ENCODE data around the gene PCDH18. TPM values are rescaled to one million over a fixed set of nuclear protein-coding genes. Genes with fewer than 3 reads are reported as not detected.
"Not testable (repeated sequence)": the region's sequence is repeated elsewhere in the genome, so short reads cannot be mapped to it uniquely, and the experiment has no call there.

PCDH18 gene
- total RNA-seq, 4 donors from 2014 or later, result 4.1 to 11.5 (median 6.8) TPM

- Histone ChIP-seq H3K27me3 (no peaks in the 10 kb centered on the region), H3K4me1 (peaks cover 5% of the 10 kb centered on the region), H3K4me3 (no peak overlapping the region), H3K36me3 (peaks cover 7% of the 10 kb centered on the region), H3K27ac (no peak overlapping the region), H3K9me3 (no peaks in the 10 kb centered on the region)
- no peak for DNase-seq (ENCODE audit: low spot score in 2 of 2)
- no peak for TF ChIP-seq EP300 (IDR thresholded peaks at IDR 0.05)
- TF ChIP-seq POLR2AphosphoS5 (IDR thresholded peaks at IDR 0.05), result no peak
- no peak for TF ChIP-seq POLR2A (IDR thresholded peaks at IDR 0.05)
- no peak for TF ChIP-seq CTCF (IDR thresholded peaks at IDR 0.05)
- 79% methylated on average over 1 of the region's 1 CpG for WGBS
These were observed 9.0 kb downstream of the PCDH18 start for GRCh38 chr4:137523329-137523728.

GRCh38 chr4:137521053-137521452 lies 11.2 kb downstream of the PCDH18 start:
- TF ChIP-seq EP300 (IDR thresholded peaks at IDR 0.05), result no peak
- no peak for TF ChIP-seq POLR2AphosphoS5 (IDR thresholded peaks at IDR 0.05)
- no peak for TF ChIP-seq CTCF (IDR thresholded peaks at IDR 0.05)
- no peak for TF ChIP-seq POLR2A (IDR thresholded peaks at IDR 0.05)
- peaks cover 5% of the 10 kb centered on the region for H3K4me1 ChIP-seq
- 95% methylated on average over 7 of the region's 9 CpGs for WGBS
- H3K27ac ChIP-seq, result no peak overlapping the region
- no peaks in the 10 kb centered on the region for H3K27me3 ChIP-seq
- no peak overlapping the region for H3K4me3 ChIP-seq
- no peak for DNase-seq (ENCODE audit: low spot score in 2 of 2)
- no peaks in the 10 kb centered on the region for H3K9me3 ChIP-seq
- H3K36me3 ChIP-seq, result peaks cover 7% of the 10 kb centered on the region

GRCh38 chr4:137519406-137519805 lies 12.9 kb downstream of the PCDH18 start:
- Histone ChIP-seq H3K36me3 (peaks cover 7% of the 10 kb centered on the region), H3K4me1 (no peaks in the 10 kb centered on the region), H3K9me3 (no peaks in the 10 kb centered on the region), H3K27me3 (no peaks in the 10 kb centered on the region), H3K4me3 (no peak overlapping the region), H3K27ac (no peak overlapping the region)
- WGBS, result 42% methylated on average over 2 of the region's 2 CpGs
- TF ChIP-seq CTCF (IDR thresholded peaks at IDR 0.05) (no peak), POLR2A (IDR thresholded peaks at IDR 0.05) (no peak), EP300 (IDR thresholded peaks at IDR 0.05) (no peak), POLR2AphosphoS5 (IDR thresholded peaks at IDR 0.05) (no peak)
- DNase-seq (ENCODE audit: low spot score in 2 of 2), result no peak

- not testable (repeated sequence) for DNase-seq (ENCODE audit: low spot score in 2 of 2); H3K36me3 ChIP-seq; H3K4me1 ChIP-seq; H3K9me3 ChIP-seq; H3K4me3 ChIP-seq; H3K27me3 ChIP-seq; H3K27ac ChIP-seq
- 87% methylated on average over 3 of the region's 3 CpGs for WGBS
These were observed 15.0 kb downstream of the PCDH18 start for GRCh38 chr4:137517323-137517722.

GRCh38 chr4:137514406-137515111 lies 17.7 kb downstream of the PCDH18 start:
- Histone ChIP-seq H3K27ac (no peak overlapping the region), H3K9me3 (no peaks in the 10 kb centered on the region)
- 68% methylated on average over 3 of the region's 3 CpGs for WGBS

More at GRCh38 chr4:137514406-137515111, 17.7 kb downstream of the PCDH18 start:
- no peaks in the 10 kb centered on the region for H3K36me3 ChIP-seq
- DNase-seq (ENCODE audit: low spot score in 2 of 2), result no peak
- no peaks in the 10 kb centered on the region for H3K27me3 ChIP-seq
- TF ChIP-seq POLR2AphosphoS5 (IDR thresholded peaks at IDR 0.05), result no peak
- TF ChIP-seq CTCF (IDR thresholded peaks at IDR 0.05), result no peak
- no peak for TF ChIP-seq EP300 (IDR thresholded peaks at IDR 0.05)
- TF ChIP-seq POLR2A (IDR thresholded peaks at IDR 0.05), result no peak
- H3K4me1 ChIP-seq, result no peaks in the 10 kb centered on the region
- no peak overlapping the region for H3K4me3 ChIP-seq
